Neuronal stem cell (in vitro differentiated cells): ENCODE results near the gene HSD17B2.

Experiments
- DNase-seq: peaks from one replicate; pipeline ENCODE4 v3.0.0-alpha.2; 2013; ENCODE audit warnings: low spot score
- H2AFZ ChIP-seq: one replicate; pipeline ENCODE4 v1.6.1; 2013; ENCODE audit warnings: mild to moderate bottlenecking, low read length, inconsistent platforms
- H2AK5ac ChIP-seq: 2 replicates; pipeline ENCODE4 v1.6.1; 2013; ENCODE audit warnings: low read depth, mild to moderate bottlenecking, inconsistent platforms, low read length, moderate library complexity, mixed read lengths
- H2BK120ac ChIP-seq: 2 replicates; pipeline ENCODE4 v1.6.1; 2013; ENCODE audit warnings: low read depth, mild to moderate bottlenecking, inconsistent platforms, low read length, moderate library complexity, mixed read lengths
- H2BK12ac ChIP-seq: one replicate; pipeline ENCODE4 v1.6.1; 2013; ENCODE audit warnings: low read length, inconsistent platforms
- H2BK15ac ChIP-seq: 2 replicates; pipeline ENCODE4 v1.6.1; 2013; ENCODE audit warnings: mild to moderate bottlenecking, low read length, inconsistent platforms, mixed read lengths
- H2BK5ac ChIP-seq: one replicate; pipeline ENCODE4 v1.6.1; 2013; ENCODE audit warnings: inconsistent platforms, mild to moderate bottlenecking, low read length, moderate library complexity
- H3K14ac ChIP-seq: one replicate; pipeline ENCODE4 v1.6.1; 2013; ENCODE audit warnings: low read length, inconsistent platforms
- H3K18ac ChIP-seq: 2 replicates; pipeline ENCODE4 v1.6.1; 2013; ENCODE audit warnings: low read length, inconsistent platforms
- H3K23ac ChIP-seq: 2 replicates; pipeline ENCODE4 v1.6.1; 2013; ENCODE audit warnings: low read depth, mild to moderate bottlenecking, mixed read lengths, low read length, inconsistent platforms; ENCODE audit not compliant: poor library complexity
- H3K27ac ChIP-seq: replicated peaks from 3 replicates; pipeline ENCODE4 v1.5.1; 2013; ENCODE audit warnings: low read length, inconsistent platforms
- H3K27me3 ChIP-seq, 3 experiments: 2 replicates each; pipeline ENCODE4 v1.6.1; 2013; ENCODE audit warnings: low read length in 3 of 3, mild to moderate bottlenecking in 2 of 3, inconsistent platforms in 1 of 3, low read depth in 1 of 3, mixed read lengths in 1 of 3, moderate library complexity in 1 of 3; ENCODE audit not compliant: control insufficient read depth in 3 of 3, insufficient read depth in 3 of 3
- H3K36me3 ChIP-seq, 2 donors: replicated peaks in 1 of 2; 2 replicates each; pipeline ENCODE4 v1.6.1; 2013; ENCODE audit warnings: low read length in 2 of 2; ENCODE audit not compliant: control insufficient read depth in 2 of 2, insufficient read depth in 2 of 2
- H3K4ac ChIP-seq: 2 replicates; pipeline ENCODE4 v1.6.1; 2013; ENCODE audit warnings: inconsistent platforms, mild to moderate bottlenecking, low read length, moderate library complexity
- H3K4me1 ChIP-seq, 2 donors: 1 replicate in 1 of 2; 2 replicates in 1 of 2; pipeline ENCODE4 v1.6.1; 2013; ENCODE audit warnings: low read length in 2 of 2, low read depth in 1 of 2; ENCODE audit not compliant: control insufficient read depth in 2 of 2, insufficient read depth in 1 of 2
- H3K4me2 ChIP-seq: one replicate; pipeline ENCODE4 v1.6.1; 2013; ENCODE audit warnings: mild to moderate bottlenecking, low read length, inconsistent platforms; ENCODE audit not compliant: insufficient read depth, poor library complexity, severe bottlenecking
- H3K4me3 ChIP-seq, 2 donors: 2 replicates each; pipeline ENCODE4 v1.5.1; 2013; ENCODE audit warnings: low read length in 2 of 2, mild to moderate bottlenecking in 2 of 2, inconsistent platforms in 1 of 2, moderate library complexity in 1 of 2
- H3K79me1 ChIP-seq: one replicate; pipeline ENCODE4 v1.6.1; 2013; ENCODE audit warnings: low read depth, mild to moderate bottlenecking, inconsistent platforms, low read length, moderate library complexity
- H3K9ac ChIP-seq: one replicate; pipeline ENCODE4 v1.6.1; 2013; ENCODE audit warnings: mild to moderate bottlenecking, low read depth, low read length, inconsistent platforms; ENCODE audit not compliant: poor library complexity
- H3K9me3 ChIP-seq, 2 donors: replicated peaks in 1 of 2; 2 replicates each; pipeline versions ENCODE3 to v1.6.1; 2013; ENCODE audit warnings: low read length in 2 of 2, mild to moderate bottlenecking in 2 of 2, inconsistent platforms in 1 of 2, low read depth in 1 of 2, mixed read lengths in 1 of 2, moderate library complexity in 1 of 2; ENCODE audit not compliant: control insufficient read depth in 2 of 2, insufficient read depth in 1 of 2
- H4K8ac ChIP-seq: one replicate; pipeline ENCODE4 v1.6.1; 2013; ENCODE audit warnings: low read depth, mild to moderate bottlenecking, inconsistent platforms, low read length, moderate library complexity
- H4K91ac ChIP-seq: one replicate; pipeline ENCODE4 v1.6.1; 2013; ENCODE audit warnings: low read length, low read depth, mild to moderate bottlenecking, inconsistent platforms; ENCODE audit not compliant: poor library complexity
- WGBS, 2 donors: extraction: QIAGEN DNeasy Blood & Tissue Kit; methylation state at CpG; one replicate each; pipeline ENCODE4 v1.1.7; 2013; ENCODE audit warnings: missing lambda C conversion rate in 2 of 2, mixed read lengths in 1 of 2; ENCODE audit not compliant: insufficient read length in 2 of 2, insufficient replicate concordance in 1 of 2; ENCODE audit errors: extremely low coverage in 2 of 2; 5-methylcytosine and 5-hydroxymethylcytosine counted together

Gene HSD17B2

DNA sequence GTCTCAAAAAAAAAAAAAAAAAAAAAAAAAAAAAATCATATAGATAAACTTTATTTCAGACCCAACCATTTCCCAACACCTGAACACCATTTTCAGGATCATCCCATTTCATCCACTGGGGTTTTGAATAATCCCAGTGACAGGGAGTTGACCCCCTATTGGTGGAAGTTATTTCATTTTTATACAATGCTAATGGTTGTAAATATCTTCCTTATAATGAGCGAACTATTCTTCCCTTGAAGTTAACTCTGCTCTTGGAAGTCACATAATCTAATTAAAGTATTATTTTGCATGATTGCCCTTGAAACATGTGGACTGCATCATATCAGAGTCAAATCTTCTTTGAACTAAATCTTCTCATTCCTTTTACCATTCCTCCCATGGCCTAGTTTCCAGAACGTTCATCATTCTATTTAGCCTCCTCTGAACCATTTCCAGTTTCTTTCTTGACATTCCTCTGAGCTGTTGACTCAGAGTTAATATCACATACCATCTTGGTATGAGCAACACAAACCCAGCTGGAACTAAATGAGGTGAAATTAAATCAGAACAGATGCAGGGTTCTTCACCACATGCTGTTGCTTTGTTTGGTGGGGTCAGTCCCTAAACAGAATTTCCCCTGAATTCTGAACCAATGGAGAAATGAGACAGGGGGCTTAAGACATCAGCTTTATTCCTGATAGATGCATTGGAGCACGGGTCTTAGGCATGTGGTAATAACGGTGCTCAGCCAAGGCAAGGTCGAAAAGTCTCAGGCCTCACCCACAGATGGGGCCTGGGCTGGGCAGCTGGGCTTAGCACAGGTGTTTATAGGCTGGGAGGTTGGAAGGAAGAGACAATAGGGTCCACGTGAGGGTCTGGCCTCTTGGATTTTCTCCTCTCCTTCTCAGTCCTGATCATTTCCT lies 8.9 kb downstream of the HSD17B2 start:
- H3K4ac ChIP-seq = no peak overlapping the region
- H3K4me1 ChIP-seq = peaks cover 0 to 12% of the 10 kb centered on the region in 2 donors
- no peak overlapping the region for H4K8ac ChIP-seq
- whole genome bisulfite sequencing, 2 donors = no CpG with 5 or more reads among the region's 6 CpGs
- no peak overlapping the region for H2BK12ac ChIP-seq
- no peak overlapping the region for H3K23ac ChIP-seq
- no peak overlapping the region for H3K4me2 ChIP-seq
- H4K91ac ChIP-seq = no peak overlapping the region
- peak overlapping the region; percentile 63 for H3K27ac ChIP-seq
- H2AK5ac ChIP-seq = no peak overlapping the region
- peaks cover 0 to 3% of the 10 kb centered on the region in 2 donors for H3K9me3 ChIP-seq
- no peaks in the 10 kb centered on the region for H3K27me3 ChIP-seq
- no peak overlapping the region for H2BK120ac ChIP-seq
- no peak for DNase-seq
- peak overlapping the region; percentile 38 for H2AFZ ChIP-seq
- no peaks in the 10 kb centered on the region for H3K79me1 ChIP-seq
- H2BK5ac ChIP-seq = no peak overlapping the region
- H3K9ac ChIP-seq = no peak overlapping the region
- H3K4me3 ChIP-seq = no peak overlapping the region
- H3K14ac ChIP-seq = no peak overlapping the region
- peak overlapping the region; percentile 30 for H3K18ac ChIP-seq
- no peak overlapping the region for H2BK15ac ChIP-seq
- H3K36me3 ChIP-seq = no peaks in the 10 kb centered on the region

DNA sequence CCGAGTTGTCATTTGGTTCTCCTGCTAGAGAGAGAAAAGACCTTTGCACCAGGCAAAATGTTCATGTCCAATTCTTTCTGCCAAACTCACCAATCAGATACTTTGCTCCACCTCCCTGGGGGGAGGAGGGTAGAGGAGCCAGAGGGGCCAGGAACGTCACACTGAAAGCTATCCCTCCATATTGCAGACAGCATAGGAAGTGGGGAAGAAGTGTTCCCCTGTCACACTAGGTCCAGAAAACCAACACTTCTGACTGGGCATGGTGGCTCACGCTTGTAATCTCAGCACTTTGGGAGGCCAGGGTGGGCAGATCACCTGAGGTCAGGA lies 9.5 kb downstream of the HSD17B2 start:
- no CpG with 5 or more reads among the region's 3 CpGs for WGBS, 2 donors
- peak overlapping the region; percentile 32 for H3K4me2 ChIP-seq
- no peak overlapping the region for H2BK120ac ChIP-seq
- peak overlapping the region; percentile 38 for H2AFZ ChIP-seq
- H3K36me3 ChIP-seq = no peaks in the 10 kb centered on the region
- no peak overlapping the region for H2BK12ac ChIP-seq
- no peak overlapping the region for H4K91ac ChIP-seq
- no peaks in the 10 kb centered on the region for H3K27me3 ChIP-seq
- no peak overlapping the region for H3K23ac ChIP-seq
- H2AK5ac ChIP-seq = no peak overlapping the region
- H3K4me3 ChIP-seq = no peak overlapping the region
- no peak overlapping the region for H2BK15ac ChIP-seq
- peaks cover 0 to 12% of the 10 kb centered on the region in 2 donors for H3K4me1 ChIP-seq
- H2BK5ac ChIP-seq = no peak overlapping the region
- no peak overlapping the region for H3K4ac ChIP-seq
- H3K14ac ChIP-seq = no peak overlapping the region
- no peaks in the 10 kb centered on the region for H3K79me1 ChIP-seq
- H3K18ac ChIP-seq = no peak overlapping the region
- H3K9ac ChIP-seq = no peak overlapping the region
- peak overlapping the region; percentile 63 for H3K27ac ChIP-seq
- no peak for DNase-seq
- H3K9me3 ChIP-seq = peaks cover 0 to 3% of the 10 kb centered on the region in 2 donors
- no peak overlapping the region for H4K8ac ChIP-seq

- DNase-seq = peak; percentile 56
- Histone ChIP-seq H4K91ac (no peak overlapping the region), H2BK5ac (no peak overlapping the region), H2BK15ac (no peak overlapping the region), H3K14ac (no peak overlapping the region), H3K9ac (no peak overlapping the region), H3K23ac (no peak overlapping the region), H3K4ac (no peak overlapping the region), H3K4me1 (peaks cover 0 to 12% of the 10 kb centered on the region in 2 donors), H2BK12ac (no peak overlapping the region), H3K27ac (peak overlapping the region; percentile 83), H3K4me2 (no peak overlapping the region), H2AFZ (no peak overlapping the region), H4K8ac (no peak overlapping the region), H3K27me3 (no peaks in the 10 kb centered on the region), H3K18ac (no peak overlapping the region), H3K9me3 (peaks cover 0 to 3% of the 10 kb centered on the region in 2 donors), H2BK120ac (no peak overlapping the region), H3K4me3 (no peak overlapping the region), H2AK5ac (no peak overlapping the region), H3K79me1 (no peaks in the 10 kb centered on the region), H3K36me3 (no peaks in the 10 kb centered on the region)
- WGBS, 2 donors = no CpG with 5 or more reads among the region's 2 CpGs
Observed at GRCh38 chr16:82045465-82045864, 10.4 kb downstream of the HSD17B2 start.

DNA sequence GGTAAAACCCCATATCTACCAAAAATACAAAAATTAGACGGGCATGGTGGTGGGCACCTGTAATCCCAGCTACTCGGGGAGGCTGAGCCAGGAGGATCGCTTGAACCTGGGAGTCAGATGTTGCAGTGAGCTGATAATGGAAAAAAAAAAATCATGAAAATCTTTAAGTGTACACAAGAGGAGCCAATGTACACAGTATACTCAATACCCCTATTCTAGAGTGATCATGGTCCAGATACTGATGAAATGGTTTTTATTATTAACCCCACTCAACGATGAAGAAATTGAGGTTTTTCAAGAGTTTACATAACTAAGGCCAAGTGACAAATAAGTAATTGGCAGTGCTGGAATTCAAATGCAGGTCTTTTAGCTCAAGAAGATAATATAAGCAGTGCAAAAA lies 11.5 kb downstream of the HSD17B2 start:
- Histone ChIP-seq H4K91ac (no peak overlapping the region), H3K27ac (no peak overlapping the region), H2BK120ac (no peak overlapping the region), H3K4me3 (no peak overlapping the region), H3K9ac (no peak overlapping the region), H3K9me3 (no peaks in the 10 kb centered on the region), H2AFZ (no peak overlapping the region), H3K4me1 (peaks cover 0 to 12% of the 10 kb centered on the region in 2 donors), H3K18ac (no peak overlapping the region), H3K36me3 (no peaks in the 10 kb centered on the region), H2BK15ac (no peak overlapping the region), H3K4ac (no peak overlapping the region), H3K14ac (no peak overlapping the region), H3K79me1 (no peaks in the 10 kb centered on the region), H3K27me3 (no peaks in the 10 kb centered on the region), H3K4me2 (no peak overlapping the region), H4K8ac (no peak overlapping the region), H2AK5ac (no peak overlapping the region), H3K23ac (no peak overlapping the region), H2BK12ac (no peak overlapping the region), H2BK5ac (no peak overlapping the region)
- WGBS, 2 donors = no CpG with 5 or more reads among the region's 4 CpGs
- no peak for DNase-seq
